ENCODE data around the gene ZCCHC3. TPM values are rescaled to one million over a fixed set of nuclear protein-coding genes. Genes with fewer than 3 reads are reported as not detected.

Gene ZCCHC3
- total RNA-seq, 1 experiment from 2014 or later = 43.6 TPM

- POLR2A ChIA-PET = interaction anchor here (0.5 to 5.0 kb wide), 13 partner anchors 10 to 74 kb away, joined by 3 to 110 read pairs (median 5); partner anchors contain the start of genes NRSN2, TRIB3 and ZCCHC3
- H3K36me3 Mint-ChIP-seq = peaks cover 27% of the 10 kb centered on the region
- no peaks in the 10 kb centered on the region; the same call in 1 of the 2 replicates for H3K27me3 Mint-ChIP-seq (ENCODE audit: low read depth)
- peak overlapping the region; percentile 88 for H3K4me3 Mint-ChIP-seq
- H3K4me1 Mint-ChIP-seq = peaks cover 48% of the 10 kb centered on the region
- peak overlapping the region; percentile 100 for H3K27ac Mint-ChIP-seq
- ATAC-seq (peak; percentile 31), DNase-seq (ENCODE audit: low spot score) (peak; percentile 91)
- CTCF ChIA-PET = interaction anchor here (0.8 to 3.9 kb wide), 16 partner anchors 9 to 60 kb away, joined by 3 to 55 read pairs (median 5); partner anchors contain the start of gene NRSN2
- H3K9me3 Mint-ChIP-seq = peaks cover 5% of the 10 kb centered on the region
- 0 out of 2 replicates have a peak, but pooled peaks have one; percentile 45 for TF ChIP-seq ZNF317 (CRISPR knock-in tag; IDR thresholded peaks at IDR 0.05; ENCODE audit: borderline replicate concordance, low read depth)
- TF ChIP-seq STAT6 (CRISPR knock-in tag; conservative IDR thresholded peaks at IDR 0.05; ENCODE audit: low read depth) = no peak
- TF ChIP-seq ZNF138 (CRISPR knock-in tag; conservative IDR thresholded peaks at IDR 0.05) = 0 out of 2 replicates have a peak, but pooled peaks have one; percentile 36
- TF ChIP-seq ZNF263 (CRISPR knock-in tag; IDR thresholded peaks at IDR 0.05; ENCODE audit: low read depth) = no peak; the same call in 1 of the 2 replicates
- TF ChIP-seq SMAD4 (CRISPR knock-in tag; IDR thresholded peaks at IDR 0.05) = no peak; the same call in 1 of the 2 replicates
- no peak for TF ChIP-seq JAZF1 (CRISPR knock-in tag; IDR thresholded peaks at IDR 0.05)
- TF ChIP-seq FOXP1 (CRISPR knock-in tag; IDR thresholded peaks at IDR 0.05; ENCODE audit: borderline replicate concordance) = peak; percentile 96
- no peak for TF ChIP-seq CREB1 (CRISPR knock-in tag; IDR thresholded peaks at IDR 0.05)
- TF ChIP-seq JUN (CRISPR knock-in tag; IDR thresholded peaks at IDR 0.05) = no peak
- no peak for TF ChIP-seq MXD4 (CRISPR knock-in tag; IDR thresholded peaks at IDR 0.05; ENCODE audit: borderline replicate concordance)
- TF ChIP-seq RELA (CRISPR knock-in tag; IDR thresholded peaks at IDR 0.05; ENCODE audit: borderline replicate concordance) = no peak
- no peak for TF ChIP-seq ZNF671 (CRISPR knock-in tag; IDR thresholded peaks at IDR 0.05)
- TF ChIP-seq ZNF425 (CRISPR knock-in tag; conservative IDR thresholded peaks at IDR 0.05) = no peak
- TF ChIP-seq USF1 (CRISPR knock-in tag; IDR thresholded peaks at IDR 0.05) = peak; percentile 82
- TF ChIP-seq HMGA2 (CRISPR knock-in tag; IDR thresholded peaks at IDR 0.05) = no peak
- TF ChIP-seq, protein P1, sequence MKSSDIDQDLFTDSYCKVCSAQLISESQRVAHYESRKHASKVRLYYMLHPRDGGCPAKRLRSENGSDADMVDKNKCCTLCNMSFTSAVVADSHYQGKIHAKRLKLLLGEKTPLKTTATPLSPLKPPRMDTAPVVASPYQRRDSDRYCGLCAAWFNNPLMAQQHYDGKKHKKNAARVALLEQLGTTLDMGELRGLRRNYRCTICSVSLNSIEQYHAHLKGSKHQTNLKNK (CRISPR knock-in tag; IDR thresholded peaks at IDR 0.05) = no peak
- peak; percentile 99 for TF ChIP-seq MAX (CRISPR knock-in tag; IDR thresholded peaks at IDR 0.05)
- no peak for TF ChIP-seq TP53 (CRISPR knock-in tag; IDR thresholded peaks at IDR 0.05)
- no peak for TF ChIP-seq CDX4 (CRISPR knock-in tag; IDR thresholded peaks at IDR 0.05; ENCODE audit: borderline replicate concordance)
- TF ChIP-seq GABPB1 (CRISPR knock-in tag; IDR thresholded peaks at IDR 0.05) = peak; percentile 89
- no peak for TF ChIP-seq ELF4 (CRISPR knock-in tag; IDR thresholded peaks at IDR 0.05; ENCODE audit: low read depth)
- 0 out of 2 replicates have a peak, but pooled peaks have one; percentile 18 for TF ChIP-seq ZNF512 (CRISPR knock-in tag; IDR thresholded peaks at IDR 0.05; ENCODE audit: borderline replicate concordance)
- TF ChIP-seq NFATC4 (CRISPR knock-in tag; IDR thresholded peaks at IDR 0.05) = no peak
- peak; percentile 61; the same call in 1 of the 2 replicates for TF ChIP-seq HMGXB4 (CRISPR knock-in tag; IDR thresholded peaks at IDR 0.05)
- no peak for TF ChIP-seq RORB (CRISPR knock-in tag; IDR thresholded peaks at IDR 0.05)
- no peak for TF ChIP-seq GTF2I (CRISPR knock-in tag; conservative IDR thresholded peaks at IDR 0.05)
- no peak for TF ChIP-seq KAT7 (CRISPR knock-in tag; IDR thresholded peaks at IDR 0.05; ENCODE audit: borderline replicate concordance)
Observed at GRCh38 chr20:324177-325044, 27.0 kb downstream of the ZCCHC3 start.

Measured in WTC11 (cell line).